Measurements from ENCODE around the gene KLHL40. TPM values are rescaled to one million over a fixed set of nuclear protein-coding genes. Genes with fewer than 3 reads are reported as not detected.

Gene KLHL40
- total and polyA plus RNA-seq, 9 of the 15 experiments (the other 6 are each of a cell fraction or from before 2014, with no cell fraction given) = not detected

- TF ChIP-seq ZNF277 (CRISPR knock-in tag; IDR thresholded peaks at IDR 0.05; ENCODE audit: borderline replicate concordance) (no peak), MEF2A (IDR thresholded peaks at IDR 0.05; ENCODE audit: control insufficient read depth, low read depth, low read length) (no peak), SMARCC2 (IDR thresholded peaks at IDR 0.05; ENCODE audit: low read depth) (no peak), TARDBP (IDR thresholded peaks at IDR 0.05) (no peak), ZNF583 (CRISPR knock-in tag; IDR thresholded peaks at IDR 0.05) (no peak), PRMT5 (CRISPR knock-in tag; IDR thresholded peaks at IDR 0.05) (no peak), GABPB2 (CRISPR knock-in tag; conservative IDR thresholded peaks at IDR 0.05) (no peak), CXXC5 (CRISPR knock-in tag; IDR thresholded peaks at IDR 0.05) (peak; percentile 65), ZNF785 (CRISPR knock-in tag; IDR thresholded peaks at IDR 0.05) (no peak), ZNF395 (CRISPR knock-in tag; IDR thresholded peaks at IDR 0.05) (no peak), NR2F6 (CRISPR knock-in tag; IDR thresholded peaks at IDR 0.05) (no peak), GTF3C2 (IDR thresholded peaks at IDR 0.05; ENCODE audit: borderline replicate concordance, extremely low read depth, insufficient read length) (no peak), CEBPG (CRISPR knock-in tag; IDR thresholded peaks at IDR 0.05) (no peak), CEBPG (tag; conservative IDR thresholded peaks at IDR 0.05 in 1 of 2, IDR thresholded peaks at IDR 0.05 in 1 of 2) (no peak), GATA2 (CRISPR knock-in tag; IDR thresholded peaks at IDR 0.05) (no peak), BRF1 (IDR thresholded peaks at IDR 0.05; ENCODE audit: borderline replicate concordance, extremely low read depth, insufficient read length) (no peak)
- TF ChIP-seq, protein P1, sequence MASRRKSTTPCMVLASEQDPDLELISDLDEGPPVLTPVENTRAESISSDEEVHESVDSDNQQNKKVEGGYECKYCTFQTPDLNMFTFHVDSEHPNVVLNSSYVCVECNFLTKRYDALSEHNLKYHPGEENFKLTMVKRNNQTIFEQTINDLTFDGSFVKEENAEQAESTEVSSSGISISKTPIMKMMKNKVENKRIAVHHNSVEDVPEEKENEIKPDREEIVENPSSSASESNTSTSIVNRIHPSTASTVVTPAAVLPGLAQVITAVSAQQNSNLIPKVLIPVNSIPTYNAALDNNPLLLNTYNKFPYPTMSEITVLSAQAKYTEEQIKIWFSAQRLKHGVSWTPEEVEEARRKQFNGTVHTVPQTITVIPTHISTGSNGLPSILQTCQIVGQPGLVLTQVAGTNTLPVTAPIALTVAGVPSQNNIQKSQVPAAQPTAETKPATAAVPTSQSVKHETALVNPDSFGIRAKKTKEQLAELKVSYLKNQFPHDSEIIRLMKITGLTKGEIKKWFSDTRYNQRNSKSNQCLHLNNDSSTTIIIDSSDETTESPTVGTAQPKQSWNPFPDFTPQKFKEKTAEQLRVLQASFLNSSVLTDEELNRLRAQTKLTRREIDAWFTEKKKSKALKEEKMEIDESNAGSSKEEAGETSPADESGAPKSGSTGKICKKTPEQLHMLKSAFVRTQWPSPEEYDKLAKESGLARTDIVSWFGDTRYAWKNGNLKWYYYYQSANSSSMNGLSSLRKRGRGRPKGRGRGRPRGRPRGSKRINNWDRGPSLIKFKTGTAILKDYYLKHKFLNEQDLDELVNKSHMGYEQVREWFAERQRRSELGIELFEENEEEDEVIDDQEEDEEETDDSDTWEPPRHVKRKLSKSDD (conservative IDR thresholded peaks at IDR 0.05; ENCODE audit: low read length) = no peak
These were observed 30.8 kb upstream of the KLHL40 start (continued) for GRCh38 chr3:42654331-42655201.
